OCI-LY3 (cell line): ENCODE results near the gene PRKACB.

Experiments used
- CTCF ChIP-seq: fragments of 200-600, 300-600 bp; sonication (generic); IDR thresholded peaks from 2 replicates; pipeline ENCODE4 v1.5.1; 2014; ENCODE audit warnings: antibody characterized with exemption, low read length, low read depth
- EZH2phosphoT487 ChIP-seq: fragments of 200-600 bp; shearing (Covaris generic); IDR thresholded peaks from 2 replicates; pipeline ENCODE4 v1.6.1; 2018; ENCODE audit warnings: antibody characterized with exemption, mixed run types, low read depth

GRCh38 chr1:84101204-84101603, 42.9 kb upstream of the PRKACB start:
- TF ChIP-seq CTCF (no peak), EZH2phosphoT487 (no peak)
